Smooth muscle cell (in vitro differentiated cells): ENCODE measurements around the gene VSIG10L. TPM values are rescaled to one million over a fixed set of nuclear protein-coding genes. Genes with fewer than 3 reads are reported as not detected.

ENCODE experiments used
- DNase-seq: peaks from one replicate; lab custom pipeline; 2025; ENCODE audit not compliant: unreplicated experiment; lab: John Stamatoyannopoulos, UW
- H2AFZ ChIP-seq: fragments of 200-600 bp; sonication (generic); 2 replicates; pipeline ENCODE4 v1.6.0; 2016; ENCODE audit warnings: antibody characterized with exemption, low read depth, mild to moderate bottlenecking
- H3F3A ChIP-seq: fragments of 200-600 bp; sonication (generic); 2 replicates; pipeline ENCODE4 v1.6.0; 2017; ENCODE audit warnings: antibody characterized with exemption, low read depth
- H3K27ac ChIP-seq: fragments of 200-600 bp; sonication (generic); 2 replicates; pipeline ENCODE4 v1.5.1; 2016; ENCODE audit warnings: low read depth, mild to moderate bottlenecking
- H3K27me3 ChIP-seq: fragments of 200-600 bp; sonication (generic); 2 replicates; pipeline ENCODE4 v1.6.1; 2016; ENCODE audit warnings: low read depth, mild to moderate bottlenecking
- H3K36me3 ChIP-seq: fragments of 200-600 bp; sonication (generic); 2 replicates; pipeline ENCODE4 v1.5.1; 2016; ENCODE audit warnings: low read depth
- H3K4me1 ChIP-seq: fragments of 200-600 bp; sonication (generic); 2 replicates; pipeline ENCODE4 v1.5.1; 2016; ENCODE audit warnings: low read depth
- H3K4me2 ChIP-seq: fragments of 200-600 bp; sonication (generic); 2 replicates; pipeline ENCODE4 v1.6.0; 2016; ENCODE audit warnings: mild to moderate bottlenecking
- H3K4me3 ChIP-seq: fragments of 200-600 bp; sonication (generic); 2 replicates; pipeline ENCODE4 v1.5.1; 2016; ENCODE audit warnings: mild to moderate bottlenecking
- H3K79me2 ChIP-seq: fragments of 200-600 bp; sonication (generic); 2 replicates; pipeline ENCODE4 v1.6.0; 2016; ENCODE audit warnings: low read depth, mild to moderate bottlenecking
- H3K9ac ChIP-seq: fragments of 200-600 bp; sonication (generic); 2 replicates; pipeline ENCODE4 v1.6.0; 2016; ENCODE audit warnings: low read depth
- H3K9me3 ChIP-seq: fragments of 200-600 bp; sonication (generic); replicated peaks from 2 replicates; pipeline ENCODE4 v1.5.1; 2016; ENCODE audit warnings: low read depth
- H4K20me1 ChIP-seq: fragments of 200-600 bp; sonication (generic); 2 replicates; pipeline ENCODE4 v1.6.0; 2016; ENCODE audit warnings: low read depth
- CTCF ChIP-seq: fragments of 200-600 bp; sonication (generic); IDR thresholded peaks from 2 replicates; pipeline ENCODE4 v1.5.1; 2017; ENCODE audit warnings: borderline replicate concordance, mild to moderate bottlenecking, antibody characterized with exemption; ENCODE audit not compliant: insufficient read depth, poor library complexity, severe bottlenecking
- WGBS: methylation state at CpG from one replicate; pipeline ENCODE4 v1.1.7; 2016; ENCODE audit warnings: low lambda C conversion rate; 5-methylcytosine and 5-hydroxymethylcytosine counted together
- polyA plus RNA-seq: library from polyadenylated mRNA; unstranded; fragments of >200 nt; fragmentation: Nextera tagmentation; extraction: Ambion mirVana; gene quantifications from 2 replicates; pipeline ENCODE4 v1.2.1, GENCODE V29; 2016
- total RNA-seq: library from RNA; depleted of rRNA; stranded (reverse); fragments of >200 nt; gene quantifications from 2 replicates; pipeline ENCODE4 v1.2.3, GENCODE V29; 2014

VSIG10L gene
- total and polyA plus RNA-seq, 2 experiments from 2014 or later, result 2.2 to 4.2 TPM

- Histone ChIP-seq H4K20me1 (no peaks in the 10 kb centered on the region), H2AFZ (no peak overlapping the region), H3K9ac (no peak overlapping the region), H3K4me2 (no peak overlapping the region), H3K79me2 (no peaks in the 10 kb centered on the region), H3K4me3 (no peak overlapping the region), H3K4me1 (no peaks in the 10 kb centered on the region), H3K9me3 (no peaks in the 10 kb centered on the region), H3K27me3 (no peaks in the 10 kb centered on the region), H3K27ac (no peak overlapping the region), H3K36me3 (no peaks in the 10 kb centered on the region), H3F3A (no peaks in the 10 kb centered on the region)
- WGBS, result 94% methylated on average over 4 of the region's 4 CpGs
- no peak for TF ChIP-seq CTCF
- DNase-seq, result no peak
Measured at GRCh38 chr19:51282335-51282734, 59.6 kb downstream of the VSIG10L start.

Other genes starting within 250 kb of the VSIG10L start
- 4.7 and 5.1 TPM in 2 replicates for gene CTU1, start 233.7 kb downstream of the VSIG10L start, total RNA-seq
- 9.8 and 11.2 TPM in 2 replicates for gene CTU1, start 233.7 kb downstream of the VSIG10L start, polyA plus RNA-seq
- gene SIGLEC9, start 217.2 kb downstream of the VSIG10L start, total RNA-seq, result not detected in 2 replicates
- not detected in 2 replicates for gene SIGLEC9, start 217.2 kb downstream of the VSIG10L start, polyA plus RNA-seq
- not detected in 2 replicates for gene SIGLEC7, start 199.8 kb downstream of the VSIG10L start, total RNA-seq
- not detected in 2 replicates for gene SIGLEC7, start 199.8 kb downstream of the VSIG10L start, polyA plus RNA-seq
- gene CD33, start 117.1 kb downstream of the VSIG10L start, total RNA-seq, result not detected in 2 replicates
- not detected in 2 replicates for gene CD33, start 117.1 kb downstream of the VSIG10L start, polyA plus RNA-seq
- gene SIGLECL1, start 91.1 kb downstream of the VSIG10L start, total RNA-seq, result not detected in 2 replicates
- gene SIGLECL1, start 91.1 kb downstream of the VSIG10L start, polyA plus RNA-seq, result not detected in 2 replicates
- 3.5 and 4.6 TPM in 2 replicates for gene IGLON5, start 30.5 kb downstream of the VSIG10L start, total RNA-seq
- 3.4 and 3.8 TPM in 2 replicates for gene IGLON5, start 30.5 kb downstream of the VSIG10L start, polyA plus RNA-seq
- gene ETFB, start 24.2 kb upstream of the VSIG10L start, total RNA-seq, result 38.0 and 51.1 TPM in 2 replicates
- gene ETFB, start 24.2 kb upstream of the VSIG10L start, polyA plus RNA-seq, result 94.5 and 108 TPM in 2 replicates
- gene CLDND2, start 26.9 kb upstream of the VSIG10L start, total RNA-seq, result not detected in 2 replicates
- 1.4 TPM in 1 of 2 replicates, not detected in the other for gene CLDND2, start 26.9 kb upstream of the VSIG10L start, polyA plus RNA-seq
- not detected in 2 replicates for gene NKG7, start 30.5 kb upstream of the VSIG10L start, total RNA-seq
- gene NKG7, start 30.5 kb upstream of the VSIG10L start, polyA plus RNA-seq, result not detected in 2 replicates
- gene LIM2, start 45.8 kb upstream of the VSIG10L start, total RNA-seq, result not detected in 2 replicates
- not detected in 2 replicates for gene LIM2, start 45.8 kb upstream of the VSIG10L start, polyA plus RNA-seq
- not detected in 2 replicates for gene C19orf84, start 48.5 kb upstream of the VSIG10L start, total RNA-seq
- gene C19orf84, start 48.5 kb upstream of the VSIG10L start, polyA plus RNA-seq, result 0.71 TPM in 1 of 2 replicates, not detected in the other
- not detected in 2 replicates for gene SIGLEC10, start 75.5 kb upstream of the VSIG10L start, total RNA-seq
- gene SIGLEC10, start 75.5 kb upstream of the VSIG10L start, polyA plus RNA-seq, result 0.40 TPM in 1 of 2 replicates, not detected in the other
- gene SIGLEC8, start 116.3 kb upstream of the VSIG10L start, total RNA-seq, result not detected in 2 replicates
- gene SIGLEC8, start 116.3 kb upstream of the VSIG10L start, polyA plus RNA-seq, result not detected in 2 replicates
- not detected in 2 replicates for gene CEACAM18, start 136.4 kb upstream of the VSIG10L start, total RNA-seq
- gene CEACAM18, start 136.4 kb upstream of the VSIG10L start, polyA plus RNA-seq, result not detected in 2 replicates
- gene SIGLEC12, start 159.7 kb upstream of the VSIG10L start, total RNA-seq, result not detected in 2 replicates
- gene SIGLEC12, start 159.7 kb upstream of the VSIG10L start, polyA plus RNA-seq, result not detected in 2 replicates
- gene SIGLEC6, start 189.5 kb upstream of the VSIG10L start, total RNA-seq, result 2.0 and 3.6 TPM in 2 replicates
- not detected in 2 replicates for gene SIGLEC6, start 189.5 kb upstream of the VSIG10L start, polyA plus RNA-seq
- gene ZNF175, start 229.1 kb upstream of the VSIG10L start, total RNA-seq, result 3.6 and 6.9 TPM in 2 replicates
- gene ZNF175, start 229.1 kb upstream of the VSIG10L start, polyA plus RNA-seq, result 1.1 TPM in 2 replicates